ENCODE data around the gene KAT7.

Gene KAT7

DNA sequence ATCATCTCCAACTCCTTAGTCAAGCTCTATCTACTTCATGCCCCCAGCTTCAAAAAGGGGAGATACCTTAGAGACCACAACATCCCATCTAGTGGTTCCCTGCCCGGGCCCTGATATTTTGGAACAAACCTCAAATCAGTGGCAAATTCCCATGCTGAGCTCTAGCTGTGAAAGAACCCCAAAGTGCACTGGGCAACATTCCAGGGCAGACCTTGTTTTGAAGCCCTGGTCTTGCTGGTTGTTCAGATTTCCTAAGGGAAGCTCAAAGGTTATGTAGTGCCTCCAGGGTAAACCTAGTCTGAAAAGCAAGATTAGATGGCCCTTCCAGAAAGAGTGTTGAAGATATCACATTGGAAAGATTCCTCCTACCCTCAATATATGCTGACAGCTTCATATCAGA, 40.8 kb upstream of the KAT7 start:
- Histone ChIP-seq H3K4me3 (no peak overlapping the region), H3K9ac (ENCODE audit: insufficient read length) (no peak overlapping the region), H3K36me3 (ENCODE audit: insufficient read depth, low read length) (no peaks in the 10 kb centered on the region), H3K27ac (no peak overlapping the region), H3K9me3 (ENCODE audit: low read depth, low read length) (no peaks in the 10 kb centered on the region)
- DNase-seq (ENCODE audit: low read depth, low spot score): no peak
- TF ChIP-seq FOXP2 (optimal IDR thresholded peaks at IDR 0.05; ENCODE audit: control extremely low read depth, extremely low read length, insufficient read depth): no peak
- no peak for TF ChIP-seq POLR2AphosphoS5 (IDR thresholded peaks at IDR 0.05; ENCODE audit: borderline replicate concordance, low read depth, low read length)
- no peak for TF ChIP-seq EZH2 (IDR thresholded peaks at IDR 0.05)

DNA sequence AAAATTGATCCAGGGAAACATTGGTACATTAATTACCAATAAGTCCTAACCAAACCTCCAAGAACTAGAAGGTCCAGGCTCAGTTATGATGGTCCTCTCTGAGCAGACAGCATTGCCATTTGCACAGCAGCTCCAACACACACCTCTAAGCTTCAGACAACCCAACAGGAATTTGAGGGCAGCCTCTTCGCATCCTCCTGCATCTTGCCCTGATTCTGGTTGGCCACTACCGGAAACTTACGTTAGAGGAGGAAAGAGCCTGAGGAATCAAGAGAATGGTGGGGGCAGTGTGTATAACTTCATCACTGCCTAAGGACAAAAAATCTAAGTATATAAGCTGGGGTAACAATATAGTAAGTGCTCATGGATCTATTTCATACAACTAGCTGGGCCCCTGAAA, 40.3 kb upstream of the KAT7 start:
- no peaks in the 10 kb centered on the region for H3K9me3 ChIP-seq (ENCODE audit: low read depth, low read length)
- H3K9ac ChIP-seq (ENCODE audit: insufficient read length): no peak overlapping the region
- no peaks in the 10 kb centered on the region for H3K36me3 ChIP-seq (ENCODE audit: insufficient read depth, low read length)
- H3K27ac ChIP-seq: no peak overlapping the region
- H3K4me3 ChIP-seq: no peak overlapping the region
- DNase-seq (ENCODE audit: low read depth, low spot score): no peak
- no peak for TF ChIP-seq FOXP2 (optimal IDR thresholded peaks at IDR 0.05; ENCODE audit: control extremely low read depth, extremely low read length, insufficient read depth)
- no peak for TF ChIP-seq POLR2AphosphoS5 (IDR thresholded peaks at IDR 0.05; ENCODE audit: borderline replicate concordance, low read depth, low read length)
- TF ChIP-seq EZH2 (IDR thresholded peaks at IDR 0.05): no peak

DNA sequence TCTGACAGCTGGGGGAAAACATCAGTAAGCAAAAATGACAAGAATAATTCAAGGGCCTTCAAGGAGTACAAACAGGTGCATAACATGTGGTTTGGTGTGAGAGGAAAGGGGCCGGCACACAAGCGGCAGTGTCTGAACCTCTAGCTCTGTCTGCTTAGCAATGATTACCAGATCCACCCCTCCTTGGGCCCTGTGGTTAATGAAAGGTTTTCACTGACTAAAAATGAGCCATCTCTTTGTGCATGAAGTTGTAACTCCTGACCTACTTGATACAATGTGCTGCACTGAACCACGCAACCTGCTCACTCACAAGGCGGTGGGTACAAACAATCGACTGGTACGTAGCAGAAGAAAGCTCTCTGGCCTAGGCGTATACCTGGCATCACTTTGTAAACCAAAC, 39.7 kb upstream of the KAT7 start:
- DNase-seq (ENCODE audit: low read depth, low spot score): no peak
- Histone ChIP-seq H3K9me3 (ENCODE audit: low read depth, low read length) (no peaks in the 10 kb centered on the region), H3K9ac (ENCODE audit: insufficient read length) (no peak overlapping the region), H3K36me3 (ENCODE audit: insufficient read depth, low read length) (no peaks in the 10 kb centered on the region), H3K4me3 (no peak overlapping the region), H3K27ac (no peak overlapping the region)
- TF ChIP-seq EZH2 (IDR thresholded peaks at IDR 0.05): no peak
- no peak for TF ChIP-seq FOXP2 (optimal IDR thresholded peaks at IDR 0.05; ENCODE audit: control extremely low read depth, extremely low read length, insufficient read depth)
- no peak for TF ChIP-seq POLR2AphosphoS5 (IDR thresholded peaks at IDR 0.05; ENCODE audit: borderline replicate concordance, low read depth, low read length)

GRCh38 chr17:49749730-49750129, 38.8 kb upstream of the KAT7 start:
- Histone ChIP-seq H3K9me3 (ENCODE audit: low read depth, low read length) (no peaks in the 10 kb centered on the region), H3K4me3 (no peak overlapping the region), H3K9ac (ENCODE audit: insufficient read length) (no peak overlapping the region), H3K27ac (no peak overlapping the region), H3K36me3 (ENCODE audit: insufficient read depth, low read length) (no peaks in the 10 kb centered on the region)
- DNase-seq (ENCODE audit: low read depth, low spot score): no peak
- TF ChIP-seq FOXP2 (optimal IDR thresholded peaks at IDR 0.05; ENCODE audit: control extremely low read depth, extremely low read length, insufficient read depth): no peak
- TF ChIP-seq EZH2 (IDR thresholded peaks at IDR 0.05): no peak
- TF ChIP-seq POLR2AphosphoS5 (IDR thresholded peaks at IDR 0.05; ENCODE audit: borderline replicate concordance, low read depth, low read length): no peak

GRCh38 chr17:49752508-49752907, 36.0 kb upstream of the KAT7 start:
- TF ChIP-seq EZH2 (IDR thresholded peaks at IDR 0.05): no peak

GRCh38 chr17:49753959-49754391, 34.5 kb upstream of the KAT7 start:
- no peak for DNase-seq (ENCODE audit: low read depth, low spot score)
- Histone ChIP-seq H3K36me3 (ENCODE audit: insufficient read depth, low read length) (no peaks in the 10 kb centered on the region), H3K9ac (ENCODE audit: insufficient read length) (no peak overlapping the region), H3K9me3 (ENCODE audit: low read depth, low read length) (no peaks in the 10 kb centered on the region), H3K4me3 (no peak overlapping the region), H3K27ac (no peak overlapping the region)
- no peak for TF ChIP-seq FOXP2 (optimal IDR thresholded peaks at IDR 0.05; ENCODE audit: control extremely low read depth, extremely low read length, insufficient read depth)
- no peak for TF ChIP-seq POLR2AphosphoS5 (IDR thresholded peaks at IDR 0.05; ENCODE audit: borderline replicate concordance, low read depth, low read length)
- no peak for TF ChIP-seq EZH2 (IDR thresholded peaks at IDR 0.05)

More at GRCh38 chr17:49752508-49752907, 36.0 kb upstream of the KAT7 start:
- Histone ChIP-seq H3K36me3 (ENCODE audit: insufficient read depth, low read length) (no peaks in the 10 kb centered on the region), H3K27ac (no peak overlapping the region), H3K4me3 (no peak overlapping the region), H3K9me3 (ENCODE audit: low read depth, low read length) (no peaks in the 10 kb centered on the region), H3K9ac (ENCODE audit: insufficient read length) (no peak overlapping the region)
- DNase-seq (ENCODE audit: low read depth, low spot score): no peak

DNA sequence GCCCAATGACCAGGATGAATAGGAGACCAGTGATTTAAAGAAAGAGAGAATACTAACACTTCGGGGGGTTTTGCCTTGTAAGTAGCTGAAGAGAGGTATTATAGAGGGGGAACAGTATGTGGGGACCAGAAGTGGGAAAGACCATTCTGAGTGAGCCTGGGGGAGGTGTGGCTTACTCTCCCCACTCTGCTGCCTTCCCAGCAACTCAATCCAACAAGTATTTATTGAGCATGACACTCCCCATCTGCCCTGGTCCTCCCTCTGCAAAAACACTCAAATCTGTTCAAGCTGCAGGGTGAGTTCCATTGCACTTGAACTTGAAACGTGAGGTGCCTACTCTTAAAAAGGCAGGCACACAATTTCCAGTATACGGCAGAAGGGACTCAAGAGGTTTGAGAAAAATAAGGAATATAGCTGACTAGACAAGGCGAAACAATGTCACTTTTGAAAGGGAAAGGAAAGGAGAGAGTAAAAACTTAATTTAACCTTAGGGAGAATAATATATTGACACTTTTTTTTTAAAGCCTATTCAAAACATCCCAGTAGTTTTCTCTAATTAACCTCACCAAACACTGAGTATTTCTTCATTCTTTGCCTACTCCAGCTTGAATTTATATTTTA, 32.7 kb upstream of the KAT7 start:
- Histone ChIP-seq H3K27ac (no peak overlapping the region), H3K9me3 (ENCODE audit: low read depth, low read length) (no peaks in the 10 kb centered on the region), H3K4me3 (no peak overlapping the region), H3K9ac (ENCODE audit: insufficient read length) (no peak overlapping the region), H3K36me3 (ENCODE audit: insufficient read depth, low read length) (no peaks in the 10 kb centered on the region)
- DNase-seq (ENCODE audit: low read depth, low spot score): no peak
- no peak for TF ChIP-seq POLR2AphosphoS5 (IDR thresholded peaks at IDR 0.05; ENCODE audit: borderline replicate concordance, low read depth, low read length)
- TF ChIP-seq EZH2 (IDR thresholded peaks at IDR 0.05): no peak
- no peak for TF ChIP-seq FOXP2 (optimal IDR thresholded peaks at IDR 0.05; ENCODE audit: control extremely low read depth, extremely low read length, insufficient read depth)

GRCh38 chr17:49756323-49757150, 31.9 kb upstream of the KAT7 start:
- H3K27ac ChIP-seq: no peak overlapping the region
- no peaks in the 10 kb centered on the region for H3K36me3 ChIP-seq (ENCODE audit: insufficient read depth, low read length)
- no peak overlapping the region for H3K4me3 ChIP-seq
- H3K9me3 ChIP-seq (ENCODE audit: low read depth, low read length): no peaks in the 10 kb centered on the region
- no peak overlapping the region for H3K9ac ChIP-seq (ENCODE audit: insufficient read length)
- no peak for DNase-seq (ENCODE audit: low read depth, low spot score)
- TF ChIP-seq POLR2AphosphoS5 (IDR thresholded peaks at IDR 0.05; ENCODE audit: borderline replicate concordance, low read depth, low read length) (no peak), FOXP2 (optimal IDR thresholded peaks at IDR 0.05; ENCODE audit: control extremely low read depth, extremely low read length, insufficient read depth) (no peak), EZH2 (IDR thresholded peaks at IDR 0.05) (no peak)
